Measurements from ENCODE around the gene AXIN1.
"Not testable (repeated sequence)": the region's sequence is repeated elsewhere in the genome, so short reads cannot be mapped to it uniquely, and the experiment has no call there.

The AXIN1 gene

GRCh38 chr16:363766-364490, 11.4 kb upstream of the AXIN1 start:
- no peak for TF ChIP-seq CTCF (IDR thresholded peaks at IDR 0.05; ENCODE audit: control extremely low read depth, extremely low read depth, low read depth, missing control alignments)
- POLR2A ChIA-PET, result no interaction called here
- CTCF ChIA-PET, result interaction anchor here (1.4 to 4.8 kb wide), 3 partner anchors 54 to 268 kb away, joined by 3 to 43 read pairs (median 5); no protein-coding TSS in a partner anchor
- no peak for DNase-seq (ENCODE audit: extremely low spot score)

- no peak for TF ChIP-seq CTCF (IDR thresholded peaks at IDR 0.05; ENCODE audit: control extremely low read depth, extremely low read depth, low read depth, missing control alignments)
- ChIA-PET POLR2A (no interaction called here), CTCF (interaction anchor here (0.6 to 4.8 kb wide), 5 partner anchors 12 to 297 kb away, joined by 3 to 43 read pairs (median 3); no protein-coding TSS in a partner anchor)
- no peak for DNase-seq (ENCODE audit: extremely low spot score)
Observed at GRCh38 chr16:363110-363765, 10.7 kb upstream of the AXIN1 start.

- DNase-seq (ENCODE audit: extremely low spot score); POLR2A ChIA-PET: not testable (repeated sequence)
- CTCF ChIA-PET, result interaction anchor here (0.6 to 4.8 kb wide), 13 partner anchors 8 to 300 kb away, joined by 3 to 43 read pairs (median 4); partner anchors contain the start of gene MRPL28
Observed at GRCh38 chr16:362702-362999, 10.1 kb upstream of the AXIN1 start.

- ChIA-PET CTCF (interaction anchor here (0.6 to 4.8 kb wide), 19 partner anchors 9 to 299 kb away, joined by 3 to 43 read pairs (median 4); partner anchors contain the start of gene MRPL28), POLR2A (no interaction called here)
- peak; percentile 83 for TF ChIP-seq CTCF (IDR thresholded peaks at IDR 0.05; ENCODE audit: control extremely low read depth, extremely low read depth, low read depth, missing control alignments)
- peak; percentile 89 for DNase-seq (ENCODE audit: extremely low spot score)
Observed at GRCh38 chr16:361872-362701, 9.6 kb upstream of the AXIN1 start.

- no peak for DNase-seq (ENCODE audit: extremely low spot score)
- no peak for TF ChIP-seq CTCF (IDR thresholded peaks at IDR 0.05; ENCODE audit: control extremely low read depth, extremely low read depth, low read depth, missing control alignments)
- ChIA-PET CTCF (interaction anchor here (0.7 to 4.8 kb wide), 15 partner anchors 10 to 298 kb away, joined by 3 to 43 read pairs (median 4); no protein-coding TSS in a partner anchor), POLR2A (interaction anchor here (0.6 kb wide), 1 partner anchor 178 kb away, joined by 4 read pairs; no protein-coding TSS in a partner anchor)
Observed at GRCh38 chr16:361341-361871, 8.9 kb upstream of the AXIN1 start.

- POLR2A ChIA-PET, result interaction anchor here (0.6 kb wide), 1 partner anchor 178 kb away, joined by 4 read pairs; no protein-coding TSS in a partner anchor
- no peak for DNase-seq (ENCODE audit: extremely low spot score)
- CTCF ChIA-PET, result interaction anchor here (0.8 to 4.8 kb wide), 6 partner anchors 10 to 290 kb away, joined by 3 to 43 read pairs (median 4); no protein-coding TSS in a partner anchor
- TF ChIP-seq CTCF (IDR thresholded peaks at IDR 0.05; ENCODE audit: control extremely low read depth, extremely low read depth, low read depth, missing control alignments), result no peak
Observed at GRCh38 chr16:360698-361336, 8.3 kb upstream of the AXIN1 start.

All from GM10248 (cell line).